HEK293 (cell line): ENCODE data around the gene PSMB11.

Experiments
- CTCF ChIP-seq: fragments of 450-650 bp; formaldehyde crosslinking; IDR thresholded peaks from 2 replicates; pipeline ENCODE4 v1.5.1; 2016; ENCODE audit warnings: missing biosample characterization, missing genetic modification characterization
- GLIS2 ChIP-seq: fragments of 450-650 bp; formaldehyde crosslinking; IDR thresholded peaks from 2 replicates; pipeline ENCODE4 v1.5.1; 2016; ENCODE audit warnings: missing biosample characterization, missing genetic modification characterization
- KLF10 ChIP-seq: fragments of 450-650 bp; IDR thresholded peaks from 2 replicates; pipeline ENCODE4 v1.5.1; 2018; ENCODE audit warnings: missing biosample characterization, mild to moderate bottlenecking, missing genetic modification characterization
- KLF9 ChIP-seq: fragments of 450-650 bp; formaldehyde crosslinking; IDR thresholded peaks from 2 replicates; pipeline ENCODE4 v1.5.1; 2016; ENCODE audit warnings: missing biosample characterization, missing genetic modification characterization, low read depth
- ZNF211 ChIP-seq: fragments of 450-650 bp; formaldehyde crosslinking; IDR thresholded peaks from 2 replicates; pipeline ENCODE4 v1.5.1; 2016; ENCODE audit warnings: low read depth, missing biosample characterization, missing genetic modification characterization
- ZNF223 ChIP-seq: fragments of 450-650 bp; formaldehyde crosslinking; IDR thresholded peaks from 2 replicates; pipeline ENCODE4 v1.5.1; 2016; ENCODE audit warnings: missing biosample characterization, missing genetic modification characterization
- ZNF24 ChIP-seq: fragments of 450-650 bp; formaldehyde crosslinking; IDR thresholded peaks from 2 replicates; pipeline ENCODE4 v1.5.1; 2016; ENCODE audit warnings: missing biosample characterization, missing genetic modification characterization
- ZNF274 ChIP-seq, 2 experiments: fragments of 200-500 bp in 1 of 2; fragments of 450-650 bp in 1 of 2; sonication (Bioruptor generic) in 1 of 2; formaldehyde crosslinking in 1 of 2; IDR thresholded peaks; 2 replicates each; pipeline versions ENCODE4 v1.5.1 to v1.6.1; 2014 to 2016; ENCODE audit warnings: borderline replicate concordance in 1 of 2, inconsistent platforms in 1 of 2, low read length in 1 of 2, missing biosample characterization in 1 of 2, missing genetic modification characterization in 1 of 2
- ZNF707 ChIP-seq: fragments of 450-650 bp; formaldehyde crosslinking; IDR thresholded peaks from 2 replicates; pipeline ENCODE4 v1.5.1; 2016; ENCODE audit warnings: missing biosample characterization, missing genetic modification characterization
- ZNF777 ChIP-seq: fragments of 450-650 bp; formaldehyde crosslinking; IDR thresholded peaks from 2 replicates; pipeline ENCODE4 v1.5.1; 2017; ENCODE audit warnings: missing biosample characterization, missing genetic modification characterization, borderline replicate concordance
- ZNF837 ChIP-seq: fragments of 450-650 bp; formaldehyde crosslinking; IDR thresholded peaks from 2 replicates; pipeline ENCODE4 v1.5.1; 2016; ENCODE audit warnings: missing biosample characterization, missing genetic modification characterization

GRCh38 chr14:23043145-23043544 is 1.1 kb downstream of the PSMB11 start:
- TF ChIP-seq CTCF (no peak), KLF10 (tag by site-specific recombination) (no peak), ZNF274 (IDR thresholded peaks at IDR 0.05; ENCODE audit: low read length) (no peak), ZNF274 (tag by site-specific recombination; IDR thresholded peaks at IDR 0.05; ENCODE audit: borderline replicate concordance) (no peak), ZNF707 (no peak), GLIS2 (tag by site-specific recombination) (no peak), ZNF211 (tag by site-specific recombination) (no peak), KLF9 (no peak), ZNF223 (tag by site-specific recombination) (no peak), ZNF24 (tag by site-specific recombination) (no peak), ZNF777 (tag by site-specific recombination) (no peak), ZNF837 (tag by site-specific recombination) (no peak)
